Thoracic aorta (tissue), 2 donors: ENCODE data around the gene IMP3. TPM values are rescaled to one million over a fixed set of nuclear protein-coding genes. Genes with fewer than 3 reads are reported as not detected.

Source experiments
- ATAC-seq: fragments of 150-250 bp; one replicate; pipeline ENCODE4 v1.8.0; 2017; ENCODE audit warnings: low read depth; ENCODE audit not compliant: insufficient number of reproducible peaks, low FRiP score
- DNase-seq: peaks from one replicate; pipeline ENCODE4 v3.0.0-alpha.2; 2020; ENCODE audit warnings: low spot score
- H3K27ac ChIP-seq, 2 donors: fragments of 200-600 bp; sonication (generic); 1 replicate in 1 of 2; 2 replicates in 1 of 2; pipeline ENCODE4 v1.5.1; 2016; ENCODE audit warnings: mild to moderate bottlenecking in 2 of 2, moderate library complexity in 2 of 2
- H3K27me3 ChIP-seq: fragments of 200-600 bp; sonication (generic); replicated peaks from 2 replicates; pipeline ENCODE4 v1.6.0; 2016; ENCODE audit warnings: mild to moderate bottlenecking; ENCODE audit not compliant: insufficient read depth
- H3K36me3 ChIP-seq: fragments of 200-600 bp; sonication (generic); one replicate; pipeline ENCODE4 v1.5.1; 2016
- H3K4me1 ChIP-seq, 2 donors: fragments of 200-600 bp; sonication (generic); 1 replicate in 1 of 2; 2 replicates in 1 of 2; pipeline versions ENCODE4 v1.5.1 to v1.6.0; 2016; ENCODE audit warnings: low read depth in 2 of 2, mild to moderate bottlenecking in 1 of 2; ENCODE audit not compliant: control insufficient read depth in 1 of 2
- H3K4me3 ChIP-seq: fragments of 200-600 bp; sonication (generic); 2 replicates; pipeline ENCODE4 v1.5.1; 2016; ENCODE audit warnings: mild to moderate bottlenecking
- H3K9me3 ChIP-seq: fragments of 200-600 bp; sonication (generic); 2 replicates; pipeline ENCODE4 v1.5.1; 2016
- total RNA-seq, 2 donors: library from RNA; depleted of rRNA; stranded (reverse); fragments of >200 nt; gene quantifications; one replicate each; pipeline versions ENCODE4 v1.1.0 to v1.2.3, GENCODE V29; 2016
- TF ChIP-seq, protein P1 (sequence below): fragments of 200-600 bp; sonication (generic); IDR thresholded peaks from one replicate; pipeline ENCODE4 v1.5.1; 2019; ENCODE audit warnings: antibody characterized with exemption

IMP3 gene
- total RNA-seq, 2 donors from 2014 or later = 79.9 to 127 TPM

DNA sequence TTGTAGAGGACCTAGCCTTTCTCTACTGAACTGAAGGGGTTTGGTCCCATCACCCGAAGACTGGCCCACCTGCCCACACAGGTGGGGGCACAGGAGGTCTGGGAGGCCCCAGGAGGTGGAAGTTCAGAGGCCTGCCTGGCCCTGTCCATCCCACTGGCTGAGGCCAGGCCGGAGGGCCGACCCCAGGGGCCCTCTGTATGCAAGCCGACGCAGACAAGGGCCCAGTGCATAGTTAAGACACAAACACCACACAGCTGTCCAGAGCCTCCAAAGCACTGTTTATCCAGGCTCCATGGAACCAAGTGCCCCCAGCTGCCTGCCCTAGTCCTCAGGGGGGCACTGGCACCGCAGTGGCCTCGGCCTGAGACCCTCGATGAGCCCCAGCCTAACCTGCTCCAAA is 34.3 kb upstream of the IMP3 start:
- DNase-seq = no peak
- Histone ChIP-seq H3K27ac (peak overlapping the region; percentile 91 to 98), H3K4me3 (no peak overlapping the region), H3K27me3 (no peaks in the 10 kb centered on the region), H3K9me3 (no peaks in the 10 kb centered on the region), H3K4me1 (peaks cover 41 to 79% of the 10 kb centered on the region in 2 donors), H3K36me3 (peaks cover 17% of the 10 kb centered on the region)
- ATAC-seq = no peak
- TF ChIP-seq, protein P1, sequence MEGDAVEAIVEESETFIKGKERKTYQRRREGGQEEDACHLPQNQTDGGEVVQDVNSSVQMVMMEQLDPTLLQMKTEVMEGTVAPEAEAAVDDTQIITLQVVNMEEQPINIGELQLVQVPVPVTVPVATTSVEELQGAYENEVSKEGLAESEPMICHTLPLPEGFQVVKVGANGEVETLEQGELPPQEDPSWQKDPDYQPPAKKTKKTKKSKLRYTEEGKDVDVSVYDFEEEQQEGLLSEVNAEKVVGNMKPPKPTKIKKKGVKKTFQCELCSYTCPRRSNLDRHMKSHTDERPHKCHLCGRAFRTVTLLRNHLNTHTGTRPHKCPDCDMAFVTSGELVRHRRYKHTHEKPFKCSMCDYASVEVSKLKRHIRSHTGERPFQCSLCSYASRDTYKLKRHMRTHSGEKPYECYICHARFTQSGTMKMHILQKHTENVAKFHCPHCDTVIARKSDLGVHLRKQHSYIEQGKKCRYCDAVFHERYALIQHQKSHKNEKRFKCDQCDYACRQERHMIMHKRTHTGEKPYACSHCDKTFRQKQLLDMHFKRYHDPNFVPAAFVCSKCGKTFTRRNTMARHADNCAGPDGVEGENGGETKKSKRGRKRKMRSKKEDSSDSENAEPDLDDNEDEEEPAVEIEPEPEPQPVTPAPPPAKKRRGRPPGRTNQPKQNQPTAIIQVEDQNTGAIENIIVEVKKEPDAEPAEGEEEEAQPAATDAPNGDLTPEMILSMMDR = no peak

DNA sequence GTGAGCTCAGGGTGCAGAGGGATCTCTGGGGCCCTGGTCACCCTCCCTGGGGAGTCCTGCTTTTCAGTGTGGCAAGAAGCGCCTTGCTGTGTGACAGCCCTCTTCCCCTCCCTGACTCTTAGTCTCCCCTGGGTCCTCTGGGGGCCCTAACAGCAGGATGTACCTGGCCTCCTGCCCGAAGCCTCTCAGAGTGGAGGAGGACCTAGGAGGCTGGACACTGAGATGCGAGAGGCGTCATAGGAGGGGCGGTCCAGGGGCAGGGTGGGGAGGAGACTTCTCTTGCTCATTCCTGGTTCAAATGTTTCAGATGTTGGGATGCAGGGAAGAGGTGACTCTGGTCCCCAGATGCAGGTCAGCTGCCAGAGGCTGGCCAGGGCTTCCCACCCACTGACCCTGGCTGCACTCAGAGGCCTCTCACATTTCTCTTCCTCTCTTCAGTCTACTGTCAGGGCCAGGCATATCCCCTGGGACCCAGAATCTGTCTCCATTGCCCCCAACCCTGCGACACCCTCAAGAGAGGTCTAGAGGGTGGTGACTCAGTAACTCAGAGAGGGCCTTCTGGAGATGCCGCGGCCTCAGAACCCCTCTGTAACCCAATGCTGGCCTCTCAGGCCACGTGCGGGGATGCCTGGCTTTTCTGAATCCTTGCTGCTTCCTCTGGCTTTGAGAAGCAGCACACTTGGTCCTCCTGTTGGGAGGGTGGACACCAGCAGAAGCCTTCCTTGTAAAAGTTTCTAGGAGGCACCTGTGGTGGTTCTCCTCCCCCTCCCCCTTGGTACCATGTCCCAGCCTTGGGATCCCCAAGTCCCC is 33.6 kb upstream of the IMP3 start:
- TF ChIP-seq, protein P1 = no peak
- Histone ChIP-seq H3K27ac (peak overlapping the region; percentile 91 to 98), H3K27me3 (no peaks in the 10 kb centered on the region), H3K9me3 (no peaks in the 10 kb centered on the region), H3K36me3 (peaks cover 13% of the 10 kb centered on the region), H3K4me1 (peaks cover 41 to 86% of the 10 kb centered on the region in 2 donors), H3K4me3 (peak overlapping the region; percentile 29)
- DNase-seq (peak; percentile 82), ATAC-seq (peak; percentile 30)

- DNase-seq = no peak
- peak overlapping the region; percentile 29 for H3K4me3 ChIP-seq
- H3K36me3 ChIP-seq = peaks cover 11% of the 10 kb centered on the region
- TF ChIP-seq, protein P1 = no peak
- peak; percentile 21 for ATAC-seq
- H3K9me3 ChIP-seq = no peaks in the 10 kb centered on the region
- peaks cover 42 to 94% of the 10 kb centered on the region in 2 donors for H3K4me1 ChIP-seq
- peak overlapping the region; percentile 91 to 98 for H3K27ac ChIP-seq
- no peaks in the 10 kb centered on the region for H3K27me3 ChIP-seq
These were observed 32.8 kb upstream of the IMP3 start for GRCh38 chr15:75672646-75673425.

DNA sequence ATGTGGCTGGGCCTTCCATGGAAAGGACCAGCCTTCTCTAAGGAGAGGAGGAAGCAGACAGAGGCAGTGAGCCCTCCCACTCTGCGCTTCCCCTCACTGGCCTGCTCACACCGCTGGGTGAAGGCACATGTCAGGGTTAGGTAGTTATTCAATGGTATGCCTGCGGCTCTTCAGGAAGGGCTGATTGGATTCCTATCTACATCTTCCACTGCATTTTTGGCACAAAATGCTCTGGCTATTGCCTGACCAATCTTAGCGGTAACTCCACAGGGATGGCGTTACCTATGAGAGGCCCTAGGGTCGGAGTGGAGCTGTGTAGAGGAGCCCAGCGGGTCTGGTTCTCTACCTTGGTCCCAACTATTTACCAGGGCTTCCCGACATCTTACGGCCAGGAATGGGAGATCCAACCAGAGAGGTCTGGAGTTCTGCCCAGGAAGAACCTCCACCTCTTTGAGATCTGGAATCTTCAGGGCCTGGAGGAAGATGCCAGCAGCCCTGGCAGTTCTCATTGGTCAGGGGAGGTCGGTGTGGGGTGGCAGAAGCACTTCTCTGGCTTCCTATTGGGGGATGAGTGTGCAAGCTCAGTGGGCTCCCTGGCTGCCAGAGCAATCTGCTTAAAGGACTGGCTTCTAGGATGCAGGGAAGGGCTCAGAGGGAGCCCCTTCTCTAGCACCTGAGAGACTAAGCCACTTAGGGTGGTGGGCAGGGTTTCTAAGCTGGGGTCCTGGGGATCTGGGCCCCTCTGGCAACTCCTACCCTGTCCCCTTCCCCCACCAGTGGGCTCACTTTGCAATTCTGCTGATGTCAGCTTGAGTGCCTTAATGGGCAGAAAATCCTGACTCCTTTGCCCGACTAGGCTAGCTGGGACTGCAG is 31.9 kb upstream of the IMP3 start:
- TF ChIP-seq, protein P1 = no peak
- H3K4me3 ChIP-seq = no peak overlapping the region
- peaks cover 4% of the 10 kb centered on the region for H3K36me3 ChIP-seq
- no peak for ATAC-seq
- peaks cover 51 to 98% of the 10 kb centered on the region in 2 donors for H3K4me1 ChIP-seq
- H3K9me3 ChIP-seq = no peaks in the 10 kb centered on the region
- no peak for DNase-seq
- H3K27ac ChIP-seq = peak overlapping the region; percentile 91 to 98
- H3K27me3 ChIP-seq = no peaks in the 10 kb centered on the region
